GM12801 (cell line): Measurements from ENCODE around the gene PRICKLE1.

ENCODE experiments used
- CTCF ChIP-seq: IDR thresholded peaks from one replicate; pipeline ENCODE4 v1.5.1; 2011; ENCODE audit warnings: control low read depth; ENCODE audit not compliant: insufficient read length; ENCODE audit errors: extremely low read depth

Gene PRICKLE1

GRCh38 chr12:42507081-42507480 lies 82.5 kb downstream of the PRICKLE1 start:
- no peak for TF ChIP-seq CTCF

GRCh38 chr12:42504049-42504448 lies 85.5 kb downstream of the PRICKLE1 start:
- TF ChIP-seq CTCF = no peak

GRCh38 chr12:42502682-42503081 lies 86.9 kb downstream of the PRICKLE1 start:
- TF ChIP-seq CTCF = no peak

GRCh38 chr12:42498549-42499247 lies 90.8 kb downstream of the PRICKLE1 start:
- no peak for TF ChIP-seq CTCF

- TF ChIP-seq CTCF = no peak
Observed at GRCh38 chr12:42496886-42497285, 92.7 kb downstream of the PRICKLE1 start.

- no peak for TF ChIP-seq CTCF
Observed at GRCh38 chr12:42495244-42495643, 94.3 kb downstream of the PRICKLE1 start.

- no peak for TF ChIP-seq CTCF
Observed at GRCh38 chr12:42492267-42492666, 97.3 kb downstream of the PRICKLE1 start.
